HepG2 (cell line): Measurements from ENCODE around the gene MNX1. TPM values are rescaled to one million over a fixed set of nuclear protein-coding genes. Genes with fewer than 3 reads are reported as not detected.

Experiments used
- CBX5 ChIP-seq: sonication (generic); formaldehyde crosslinking; IDR thresholded peaks from 2 replicates; pipeline ENCODE4 v1.4.0; 2020; ENCODE audit warnings: missing genetic modification reagents, borderline replicate concordance
- ELF1 ChIP-seq: sonication (generic); formaldehyde crosslinking; IDR thresholded peaks from 2 replicates; pipeline ENCODE4 v1.4.0; 2020; ENCODE audit warnings: missing genetic modification reagents
- KAT2B ChIP-seq: fragments of 150-350 bp; IDR thresholded peaks from 2 replicates; pipeline ENCODE4 v1.6.1; 2014; ENCODE audit warnings: low read depth, low read length, borderline replicate concordance
- REPIN1 ChIP-seq: sonication (generic); formaldehyde crosslinking; IDR thresholded peaks from 2 replicates; pipeline ENCODE4 v1.8.0; 2022; ENCODE audit warnings: missing genetic modification reagents, low read depth, mild to moderate bottlenecking, borderline replicate concordance
- SUZ12 ChIP-seq: fragments of 150-350 bp; IDR thresholded peaks from 2 replicates; pipeline ENCODE4 v1.6.1; 2014; ENCODE audit warnings: low read depth, low read length
- THYN1 ChIP-seq: sonication (generic); formaldehyde crosslinking; IDR thresholded peaks from 2 replicates; pipeline ENCODE4 v1.8.1; 2023; ENCODE audit warnings: low read depth, mild to moderate bottlenecking, moderate library complexity, missing genetic modification reagents, borderline replicate concordance
- ZFX ChIP-seq: sonication (generic); formaldehyde crosslinking; IDR thresholded peaks from 2 replicates; pipeline ENCODE4 v1.4.0; 2020; ENCODE audit warnings: mild to moderate bottlenecking, low read depth, missing genetic modification reagents, moderate library complexity
- ZFYVE20 ChIP-seq: sonication (generic); formaldehyde crosslinking; IDR thresholded peaks from 2 replicates; pipeline ENCODE4 v1.8.0; 2023; ENCODE audit warnings: low read depth, mild to moderate bottlenecking, moderate library complexity, missing genetic modification reagents, borderline replicate concordance
- ZHX2 ChIP-seq, 2 experiments: sonication (generic) in 1 of 2; formaldehyde crosslinking in 1 of 2; IDR thresholded peaks; 2 replicates each; pipeline versions ENCODE4 v1.6.1 to v1.9.0; 2014 to 2022; ENCODE audit warnings: antibody characterized with exemption in 1 of 2, borderline replicate concordance in 1 of 2, inconsistent platforms in 1 of 2, low read depth in 1 of 2, missing genetic modification reagents in 1 of 2
- ZNF430 ChIP-seq: sonication (generic); formaldehyde crosslinking; IDR thresholded peaks from 2 replicates; pipeline ENCODE4 v1.9.0; 2021; ENCODE audit warnings: mild to moderate bottlenecking, missing genetic modification reagents
- ZNF570 ChIP-seq: sonication (generic); formaldehyde crosslinking; IDR thresholded peaks from 2 replicates; pipeline ENCODE4 v1.4.0; 2020; ENCODE audit warnings: mild to moderate bottlenecking, missing genetic modification reagents, borderline replicate concordance
- ZSCAN21 ChIP-seq: sonication (generic); formaldehyde crosslinking; IDR thresholded peaks from 2 replicates; pipeline ENCODE4 v1.8.0; 2022; ENCODE audit warnings: mild to moderate bottlenecking, missing genetic modification reagents, moderate library complexity, borderline replicate concordance
- ZSCAN31 ChIP-seq: sonication (generic); formaldehyde crosslinking; IDR thresholded peaks from 2 replicates; pipeline ENCODE4 v1.5.0; 2020; ENCODE audit warnings: low read depth, mild to moderate bottlenecking, missing genetic modification reagents
- polyA plus RNA-seq, 8 experiments: library from polyadenylated mRNA; depleted of rRNA in 3 of 8; stranded (reverse) in 7 of 8; unstranded in 1 of 8; fragments of >200 nt; fragmentation: Illumina TruSeq in 4 of 8; extraction: Trizol in 4 of 8; gene quantifications; 2 replicates each; pipeline versions ENCODE4 v1.2.1 to v1.2.3, GENCODE V29; 2011 to 2016; ENCODE audit warnings: low read depth in 4 of 8, missing spikeins in 1 of 8, mixed read lengths in 1 of 8; ENCODE audit not compliant: insufficient read depth in 1 of 8
- total RNA-seq, 5 experiments: library from RNA; depleted of rRNA; stranded (reverse); fragments of >200 nt; fragmentation: Illumina TruSeq; extraction: Trizol; gene quantifications; 2 replicates each; pipeline ENCODE4 v1.2.3, GENCODE V29; 2016; ENCODE audit warnings: low read depth in 1 of 5
- TF ChIP-seq, protein P1 (sequence below): sonication (generic); formaldehyde crosslinking; IDR thresholded peaks from 2 replicates; pipeline ENCODE4 v1.5.1; 2020; ENCODE audit warnings: mild to moderate bottlenecking, missing genetic modification reagents, moderate library complexity
- TF ChIP-seq, protein P2 (sequence below): sonication (generic); formaldehyde crosslinking; IDR thresholded peaks from 2 replicates; pipeline ENCODE4 v1.4.0; 2020; ENCODE audit warnings: missing genetic modification reagents

MNX1 gene
- total and polyA plus RNA-seq, 2 of the 13 experiments (the other 11 are each of a cell fraction or from before 2014, with no cell fraction given) = 0.94 to 6.1 TPM

- peak; percentile 59; the same call in 1 of the 2 replicates for TF ChIP-seq ZNF430 (CRISPR knock-in tag)
- no peak for TF ChIP-seq CBX5 (CRISPR knock-in tag)
- no peak for TF ChIP-seq THYN1 (CRISPR knock-in tag)
- no peak for TF ChIP-seq ZHX2 (IDR thresholded peaks at IDR 0.05; ENCODE audit: low read depth)
- TF ChIP-seq ZHX2 (CRISPR knock-in tag; IDR thresholded peaks at IDR 0.05; ENCODE audit: borderline replicate concordance) = no peak
- TF ChIP-seq ELF1 (CRISPR knock-in tag) = no peak
- TF ChIP-seq, protein P1, sequence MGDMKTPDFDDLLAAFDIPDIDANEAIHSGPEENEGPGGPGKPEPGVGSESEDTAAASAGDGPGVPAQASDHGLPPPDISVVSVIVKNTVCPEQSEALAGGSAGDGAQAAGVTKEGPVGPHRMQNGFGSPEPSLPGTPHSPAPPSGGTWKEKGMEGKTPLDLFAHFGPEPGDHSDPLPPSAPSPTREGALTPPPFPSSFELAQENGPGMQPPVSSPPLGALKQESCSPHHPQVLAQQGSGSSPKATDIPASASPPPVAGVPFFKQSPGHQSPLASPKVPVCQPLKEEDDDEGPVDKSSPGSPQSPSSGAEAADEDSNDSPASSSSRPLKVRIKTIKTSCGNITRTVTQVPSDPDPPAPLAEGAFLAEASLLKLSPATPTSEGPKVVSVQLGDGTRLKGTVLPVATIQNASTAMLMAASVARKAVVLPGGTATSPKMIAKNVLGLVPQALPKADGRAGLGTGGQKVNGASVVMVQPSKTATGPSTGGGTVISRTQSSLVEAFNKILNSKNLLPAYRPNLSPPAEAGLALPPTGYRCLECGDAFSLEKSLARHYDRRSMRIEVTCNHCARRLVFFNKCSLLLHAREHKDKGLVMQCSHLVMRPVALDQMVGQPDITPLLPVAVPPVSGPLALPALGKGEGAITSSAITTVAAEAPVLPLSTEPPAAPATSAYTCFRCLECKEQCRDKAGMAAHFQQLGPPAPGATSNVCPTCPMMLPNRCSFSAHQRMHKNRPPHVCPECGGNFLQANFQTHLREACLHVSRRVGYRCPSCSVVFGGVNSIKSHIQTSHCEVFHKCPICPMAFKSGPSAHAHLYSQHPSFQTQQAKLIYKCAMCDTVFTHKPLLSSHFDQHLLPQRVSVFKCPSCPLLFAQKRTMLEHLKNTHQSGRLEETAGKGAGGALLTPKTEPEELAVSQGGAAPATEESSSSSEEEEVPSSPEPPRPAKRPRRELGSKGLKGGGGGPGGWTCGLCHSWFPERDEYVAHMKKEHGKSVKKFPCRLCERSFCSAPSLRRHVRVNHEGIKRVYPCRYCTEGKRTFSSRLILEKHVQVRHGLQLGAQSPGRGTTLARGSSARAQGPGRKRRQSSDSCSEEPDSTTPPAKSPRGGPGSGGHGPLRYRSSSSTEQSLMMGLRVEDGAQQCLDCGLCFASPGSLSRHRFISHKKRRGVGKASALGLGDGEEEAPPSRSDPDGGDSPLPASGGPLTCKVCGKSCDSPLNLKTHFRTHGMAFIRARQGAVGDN = no peak
- TF ChIP-seq KAT2B = no peak
- no peak for TF ChIP-seq SUZ12
- TF ChIP-seq ZSCAN31 = 0 out of 2 replicates have a peak, but pooled peaks have one; percentile 8
- TF ChIP-seq ZFX = peak; percentile 62
- no peak for TF ChIP-seq ZSCAN21 (CRISPR knock-in tag)
- TF ChIP-seq, protein P2, sequence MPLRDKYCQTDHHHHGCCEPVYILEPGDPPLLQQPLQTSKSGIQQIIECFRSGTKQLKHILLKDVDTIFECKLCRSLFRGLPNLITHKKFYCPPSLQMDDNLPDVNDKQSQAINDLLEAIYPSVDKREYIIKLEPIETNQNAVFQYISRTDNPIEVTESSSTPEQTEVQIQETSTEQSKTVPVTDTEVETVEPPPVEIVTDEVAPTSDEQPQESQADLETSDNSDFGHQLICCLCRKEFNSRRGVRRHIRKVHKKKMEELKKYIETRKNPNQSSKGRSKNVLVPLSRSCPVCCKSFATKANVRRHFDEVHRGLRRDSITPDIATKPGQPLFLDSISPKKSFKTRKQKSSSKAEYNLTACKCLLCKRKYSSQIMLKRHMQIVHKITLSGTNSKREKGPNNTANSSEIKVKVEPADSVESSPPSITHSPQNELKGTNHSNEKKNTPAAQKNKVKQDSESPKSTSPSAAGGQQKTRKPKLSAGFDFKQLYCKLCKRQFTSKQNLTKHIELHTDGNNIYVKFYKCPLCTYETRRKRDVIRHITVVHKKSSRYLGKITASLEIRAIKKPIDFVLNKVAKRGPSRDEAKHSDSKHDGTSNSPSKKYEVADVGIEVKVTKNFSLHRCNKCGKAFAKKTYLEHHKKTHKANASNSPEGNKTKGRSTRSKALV (CRISPR knock-in tag) = peak; percentile 42; the same call in 1 of the 2 replicates
- TF ChIP-seq ZFYVE20 (CRISPR knock-in tag) = peak; percentile 52; the same call in 1 of the 2 replicates
- no peak for TF ChIP-seq REPIN1 (CRISPR knock-in tag)
- TF ChIP-seq ZNF570 = 0 out of 2 replicates have a peak, but pooled peaks have one; percentile 30
These were observed at the start of gene MNX1 (continued) for GRCh38 chr7:157010588-157011332.
